ENCODE data around the gene VKORC1L1.
"Not testable (repeated sequence)": the region's sequence is repeated elsewhere in the genome, so short reads cannot be mapped to it uniquely, and the experiment has no call there.

VKORC1L1 gene

DNA sequence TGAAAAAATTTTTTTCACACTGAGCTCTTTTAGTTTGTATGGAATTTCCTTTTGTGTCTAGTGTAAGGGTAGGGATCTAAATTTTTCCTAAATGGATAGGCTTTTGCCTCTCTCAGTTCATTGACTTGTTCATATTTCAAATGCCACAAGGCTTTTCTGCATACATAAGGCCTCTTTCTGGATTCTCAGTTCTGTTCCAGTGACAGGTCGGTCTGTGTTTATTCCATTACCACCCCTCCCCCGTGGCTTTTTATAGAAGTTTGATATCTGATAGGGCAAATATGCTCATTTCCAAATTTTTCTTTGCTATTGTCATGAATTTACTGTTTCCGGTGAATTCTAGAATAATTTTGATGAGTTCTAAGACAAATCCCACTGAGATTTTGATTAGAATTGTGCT is 12.7 kb downstream of the VKORC1L1 start:
- not testable (repeated sequence) for DNase-seq (ENCODE audit: low read depth)

DNA sequence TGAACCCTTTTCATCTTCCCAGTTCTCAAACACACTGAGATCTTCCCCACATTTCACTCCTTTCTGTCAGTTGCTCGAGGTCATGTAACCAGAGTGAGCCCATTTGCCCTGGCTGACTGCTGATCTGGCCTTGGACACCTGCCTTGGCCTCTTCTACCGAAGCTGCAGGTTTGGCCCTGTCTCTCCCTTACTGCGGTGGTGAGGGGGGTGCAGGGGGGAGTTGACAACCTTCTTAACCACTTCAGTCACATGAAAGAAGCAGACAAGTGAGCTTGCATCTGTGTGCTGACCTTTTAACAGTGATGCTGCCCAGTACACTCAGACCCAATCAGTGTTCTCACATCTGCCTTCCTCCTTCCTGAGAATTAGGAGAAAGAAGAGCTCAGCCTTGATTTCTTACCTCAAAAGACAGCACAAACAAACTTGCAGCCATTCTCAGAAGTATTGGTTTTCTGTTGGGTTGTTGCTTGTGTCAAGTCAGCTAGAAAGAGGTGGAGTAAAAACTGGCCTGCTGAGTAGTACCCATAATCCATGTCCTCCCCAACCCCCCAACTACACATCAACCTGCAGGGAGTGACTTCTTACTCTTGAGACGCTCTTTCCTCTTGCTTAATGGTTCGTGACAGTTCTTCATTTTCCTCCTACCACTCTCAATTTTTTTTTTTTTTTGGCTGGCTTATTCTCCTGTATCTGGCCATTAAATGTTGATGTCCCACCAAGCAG is 15.7 kb downstream of the VKORC1L1 start:
- DNase-seq (ENCODE audit: low read depth): not testable (repeated sequence)

DNA sequence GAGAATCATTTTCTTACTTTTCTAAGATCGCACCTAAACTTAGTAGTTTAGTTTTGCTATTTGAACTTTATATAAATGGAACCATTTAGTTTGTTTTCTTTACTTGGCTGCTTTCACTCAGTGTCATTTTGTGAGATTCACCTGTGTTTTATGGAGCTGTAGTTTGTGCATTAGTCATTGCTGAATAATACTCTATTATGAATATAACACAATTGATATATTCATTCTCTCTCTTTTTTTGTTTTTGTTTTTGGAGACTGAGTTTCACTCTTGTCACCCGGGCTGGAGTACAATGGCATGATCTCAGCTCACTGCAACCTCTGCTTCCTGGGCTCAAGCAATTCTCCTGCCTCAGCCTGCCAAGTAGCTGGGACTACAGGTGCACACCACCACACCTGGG is 16.8 kb downstream of the VKORC1L1 start:
- DNase-seq (ENCODE audit: low read depth): not testable (repeated sequence)

DNA sequence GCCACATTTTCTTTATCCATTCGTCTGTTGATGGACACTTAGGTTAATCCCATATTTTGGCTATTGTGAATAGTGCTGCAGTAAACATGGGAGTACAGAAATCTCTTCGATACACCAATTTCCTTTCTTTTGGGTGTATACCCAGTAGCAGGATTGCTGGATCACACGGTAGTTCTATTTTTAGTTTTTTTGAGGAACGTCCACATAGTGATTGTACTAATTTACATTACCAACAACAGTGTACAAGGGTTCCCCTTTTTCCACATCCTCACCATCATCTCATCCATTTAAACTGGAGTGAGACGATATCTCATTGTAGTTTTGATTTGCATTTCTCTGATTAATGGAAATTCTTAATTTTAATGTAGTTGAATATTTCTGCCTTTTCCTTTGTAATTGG is 19.3 kb downstream of the VKORC1L1 start:
- no peak for DNase-seq (ENCODE audit: low read depth)

DNA sequence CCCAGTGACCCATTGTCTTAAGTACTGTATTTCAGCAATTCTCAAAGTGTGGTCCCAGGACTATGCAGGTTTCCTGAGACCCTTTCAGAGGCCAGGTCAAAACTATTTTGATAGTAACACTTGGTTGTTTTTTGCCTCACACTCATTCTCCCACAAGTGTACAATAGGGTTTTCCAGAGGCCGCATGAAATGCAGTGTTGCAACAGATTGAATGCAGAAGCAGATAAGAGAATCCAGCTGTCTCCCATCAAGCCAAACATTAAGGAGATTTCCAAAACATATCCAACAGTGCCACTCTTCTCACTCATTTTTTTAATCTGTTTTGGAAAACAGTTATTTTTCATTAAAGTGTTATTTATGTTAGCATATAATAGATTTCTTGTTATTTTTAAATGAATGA is 20.0 kb downstream of the VKORC1L1 start:
- no peak for DNase-seq (ENCODE audit: low read depth)

DNA sequence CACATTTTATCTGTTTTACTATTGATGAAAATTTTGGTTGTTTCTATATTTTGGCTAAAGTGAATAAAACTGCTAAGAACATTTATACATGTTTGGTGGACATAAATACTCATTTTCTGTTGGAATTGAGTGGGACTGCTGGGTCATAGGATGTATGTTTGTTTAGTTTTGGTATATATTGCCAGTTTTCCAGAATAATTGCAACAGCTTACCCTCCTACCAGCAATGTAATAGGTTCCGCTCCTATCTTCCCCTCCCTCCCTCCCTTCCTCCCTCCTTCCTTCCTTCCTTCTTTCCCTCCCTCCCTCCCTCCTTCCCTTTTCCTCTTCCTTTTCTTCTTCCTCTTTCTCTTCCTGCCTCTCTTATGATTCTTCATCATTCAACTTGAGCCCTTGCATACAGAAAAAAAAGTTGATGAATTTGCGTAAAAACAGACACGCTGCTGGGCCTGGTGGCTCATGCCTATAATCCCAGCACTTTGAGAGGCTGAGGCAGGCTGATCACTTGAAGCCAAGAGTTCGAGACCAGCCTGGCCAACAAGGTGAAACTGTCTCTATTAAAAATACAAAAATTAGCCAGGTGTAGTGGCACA is 23.5 kb downstream of the VKORC1L1 start:
- no peak for DNase-seq (ENCODE audit: low read depth)

DNA sequence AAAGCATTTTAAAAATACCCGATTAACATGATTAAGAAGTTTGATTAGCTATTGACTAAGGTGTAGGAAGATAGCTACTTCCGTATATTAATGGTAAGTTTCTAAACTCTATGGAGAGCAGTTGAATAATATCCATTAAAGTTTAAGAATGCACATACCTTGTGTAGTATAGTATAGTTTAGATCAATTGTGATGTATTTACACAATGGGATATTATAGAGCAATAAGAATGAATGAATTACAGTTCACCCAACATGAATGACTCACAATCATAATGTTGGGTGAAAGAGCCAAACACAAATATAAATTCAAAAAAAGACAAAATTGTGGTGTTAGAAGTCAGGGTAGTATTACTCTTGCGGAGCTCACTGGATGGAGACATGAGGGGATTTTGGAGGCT is 24.4 kb downstream of the VKORC1L1 start:
- not testable (repeated sequence) for DNase-seq (ENCODE audit: low read depth)

DNA sequence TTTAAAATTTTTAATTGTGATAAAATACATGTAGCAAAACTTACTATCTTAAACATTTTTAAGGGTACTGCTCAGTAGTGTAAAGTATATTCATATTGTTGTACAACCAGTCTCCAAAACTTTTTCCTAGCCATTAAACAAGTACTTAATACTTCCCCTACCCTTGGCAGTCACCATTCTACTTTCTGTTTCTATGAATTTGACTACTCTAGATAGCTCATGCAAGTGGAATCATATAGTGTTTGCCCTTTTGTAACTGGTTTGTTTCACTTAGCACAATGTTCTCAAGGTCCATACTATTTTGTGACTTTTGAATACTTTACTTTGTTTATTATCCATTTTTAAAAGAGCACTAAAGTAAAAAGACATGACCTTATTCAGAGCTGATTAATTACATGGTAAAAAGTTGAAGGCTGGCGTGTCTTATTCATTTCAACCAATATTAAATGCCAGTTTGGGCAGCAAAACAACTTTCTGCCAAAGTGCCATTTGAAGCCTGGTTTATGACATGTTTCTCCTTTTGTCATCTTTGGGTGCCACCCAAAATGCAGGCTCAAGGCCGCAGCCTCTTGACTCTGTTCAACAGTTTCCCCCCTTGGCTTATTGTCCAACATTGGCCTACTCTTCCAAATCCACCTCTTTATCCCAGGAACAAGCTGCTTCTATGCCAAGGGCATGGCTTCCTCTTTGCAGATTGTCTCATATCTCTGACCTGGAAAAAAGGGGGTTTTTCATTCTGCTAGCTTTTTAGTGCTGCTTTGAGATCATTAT is 26.0 kb downstream of the VKORC1L1 start:
- DNase-seq (ENCODE audit: low read depth): not testable (repeated sequence)

DNA sequence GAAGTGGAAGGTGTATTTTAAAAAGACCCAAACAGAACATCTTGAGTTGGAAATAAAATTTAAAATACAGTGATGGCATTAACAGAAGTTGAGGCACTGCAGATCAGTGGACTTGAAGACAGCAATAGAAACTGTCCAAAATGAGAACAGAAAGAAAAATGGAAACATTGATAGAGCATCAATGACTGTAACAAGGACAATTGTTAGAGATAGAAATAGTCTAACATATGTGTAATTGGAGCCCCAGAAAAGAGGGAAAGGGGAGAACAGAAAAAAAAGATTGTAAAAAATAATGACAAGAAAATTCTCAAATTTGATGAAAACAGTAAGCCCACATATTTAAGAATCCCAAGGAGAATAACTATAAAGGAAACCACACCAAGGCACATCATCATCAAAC is 29.4 kb downstream of the VKORC1L1 start:
- no peak for DNase-seq (ENCODE audit: low read depth)

DNA sequence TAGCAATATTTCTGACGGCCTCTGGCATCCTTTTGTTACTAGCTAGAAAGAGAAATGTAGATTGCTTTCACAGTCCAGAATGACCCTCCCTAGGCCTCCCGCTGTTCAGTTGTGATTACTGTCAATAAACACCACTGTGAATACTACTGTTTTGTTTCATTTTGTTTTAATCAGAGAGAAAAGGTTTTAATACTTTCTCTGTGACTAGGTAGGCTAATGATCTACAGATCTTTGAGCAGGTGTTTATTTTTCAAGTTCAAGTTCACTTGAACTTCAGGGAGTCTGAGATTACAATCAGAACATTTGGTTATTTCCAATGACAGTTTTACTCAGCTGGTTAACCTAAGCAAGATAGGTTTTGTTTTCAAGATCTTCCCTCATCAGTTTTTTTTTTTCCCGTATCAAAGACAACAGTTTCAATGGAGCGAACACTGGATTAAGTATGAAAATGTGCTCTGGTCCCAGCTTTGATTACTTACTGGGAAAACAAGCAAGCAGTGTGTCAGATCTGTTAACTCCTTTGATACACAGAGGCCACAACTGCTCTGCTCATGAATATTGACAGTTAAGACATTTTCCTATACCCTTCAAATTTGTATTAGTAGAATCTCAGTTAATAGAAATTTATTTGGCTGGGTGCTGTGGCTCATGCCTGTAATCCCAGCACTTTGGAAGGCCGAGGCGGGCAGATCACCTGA is 34.8 kb downstream of the VKORC1L1 start:
- DNase-seq (ENCODE audit: low read depth): no peak

DNA sequence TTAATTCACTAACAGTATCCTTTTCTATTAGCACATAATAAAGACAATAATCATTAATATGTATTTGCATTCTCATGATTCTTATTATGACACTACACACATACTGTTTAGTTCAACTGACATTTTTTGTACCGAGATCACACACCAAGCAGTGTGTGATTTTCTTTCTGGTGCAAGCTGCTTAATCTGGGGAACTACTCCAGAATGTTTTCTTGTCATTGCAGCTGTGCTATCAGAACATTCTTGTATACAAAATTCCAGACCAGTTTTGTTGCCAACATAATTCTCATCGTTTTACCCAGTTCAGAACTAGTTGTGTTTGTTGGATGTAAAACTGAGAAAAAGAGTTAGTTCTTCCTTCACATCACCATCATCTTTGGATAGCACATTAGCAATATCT is 37.4 kb downstream of the VKORC1L1 start:
- DNase-seq (ENCODE audit: low read depth): no peak

DNA sequence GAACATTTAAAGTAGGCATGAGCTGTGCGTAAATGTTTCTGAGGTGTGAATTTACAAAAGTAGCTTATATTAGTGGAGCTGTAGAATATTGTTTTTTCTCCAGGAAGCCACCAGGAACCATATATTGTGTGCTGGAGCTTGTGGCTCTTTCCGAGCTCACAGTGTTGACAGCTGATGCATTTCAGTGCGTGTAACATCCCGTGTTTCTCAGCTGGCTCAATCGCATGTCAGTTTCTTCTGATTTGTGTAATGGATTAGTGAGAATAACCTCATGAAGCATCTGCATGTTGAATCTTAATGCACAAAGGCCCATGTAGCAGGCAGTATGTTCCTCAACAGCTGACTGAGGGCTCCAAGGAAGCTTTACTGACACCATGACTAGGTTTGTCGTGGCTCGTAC is 39.4 kb downstream of the VKORC1L1 start:
- no peak for DNase-seq (ENCODE audit: low read depth)

DNA sequence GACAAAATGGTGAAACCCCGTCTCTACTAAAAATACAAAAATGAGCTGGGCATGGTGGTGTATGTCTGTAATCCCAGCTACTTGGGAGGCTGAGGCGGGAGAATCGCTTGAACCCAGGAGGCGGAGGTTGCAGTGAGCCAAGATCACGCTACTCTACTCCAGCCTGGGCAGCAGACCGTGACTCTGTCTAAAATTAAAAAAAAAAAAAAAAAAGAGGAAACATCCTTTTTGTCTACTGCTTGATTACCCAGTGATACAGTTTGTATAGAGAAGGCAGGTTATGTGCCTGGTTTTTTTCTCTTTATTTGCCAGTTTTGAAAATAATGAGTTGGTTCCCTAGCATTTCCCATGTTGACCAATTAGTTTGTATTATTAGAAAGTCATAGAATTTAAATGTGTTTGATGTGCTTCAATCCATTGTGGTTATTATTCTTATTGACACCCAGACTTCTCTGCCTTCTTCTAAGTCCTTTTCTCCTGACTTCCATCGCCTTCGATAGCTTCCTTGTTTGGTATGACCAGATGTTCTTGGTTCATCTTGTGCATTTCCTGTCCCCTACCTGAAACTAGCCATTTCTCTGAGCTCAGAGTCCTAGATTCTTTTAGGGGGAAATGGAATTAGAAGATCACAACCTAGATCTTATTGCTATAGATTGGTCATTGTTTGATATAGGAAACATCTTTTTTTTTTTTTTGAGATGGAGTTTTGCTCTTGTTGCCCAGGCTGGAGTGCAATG is 43.2 kb downstream of the VKORC1L1 start:
- DNase-seq (ENCODE audit: low read depth): no peak

DNA sequence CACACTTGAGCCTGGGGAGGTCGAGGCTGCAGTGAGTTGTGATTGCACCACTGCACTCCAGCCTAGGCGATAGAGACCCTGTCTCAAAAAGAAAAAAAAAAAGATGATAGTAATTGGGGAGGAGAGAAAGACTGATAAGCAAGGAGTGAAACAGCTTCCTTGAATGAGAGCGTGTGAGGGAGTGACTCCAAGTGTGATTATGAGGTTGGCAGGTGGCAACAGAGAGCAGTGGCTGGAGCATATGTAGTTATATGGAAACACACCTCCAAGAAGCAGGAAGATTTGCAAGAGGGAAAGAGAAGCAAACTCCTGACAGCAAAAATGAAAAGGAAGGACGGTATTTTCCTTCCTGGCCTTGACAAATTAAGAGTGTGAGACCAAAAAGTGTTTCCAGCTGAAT is 50.4 kb downstream of the VKORC1L1 start:
- DNase-seq (ENCODE audit: low read depth): no peak

DNA sequence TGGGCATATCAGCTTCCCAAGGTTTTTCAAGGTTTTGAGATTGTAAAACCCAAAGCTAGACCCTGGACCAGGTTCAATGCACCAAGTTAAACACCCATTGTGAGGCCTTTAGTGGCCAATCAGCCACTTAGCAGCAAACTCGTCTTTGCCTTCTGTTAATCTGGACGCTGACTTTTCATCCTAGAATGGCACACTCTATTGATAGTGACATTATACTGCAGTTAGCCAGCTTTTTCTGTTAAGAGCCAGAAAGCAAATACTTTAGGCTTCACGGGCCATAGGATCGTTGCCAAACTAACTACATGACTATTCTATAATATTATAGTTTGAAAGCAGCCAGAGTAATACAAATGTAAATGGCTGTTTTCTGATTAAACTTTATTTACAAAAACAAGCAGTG is 51.3 kb downstream of the VKORC1L1 start:
- DNase-seq (ENCODE audit: low read depth): no peak

DNA sequence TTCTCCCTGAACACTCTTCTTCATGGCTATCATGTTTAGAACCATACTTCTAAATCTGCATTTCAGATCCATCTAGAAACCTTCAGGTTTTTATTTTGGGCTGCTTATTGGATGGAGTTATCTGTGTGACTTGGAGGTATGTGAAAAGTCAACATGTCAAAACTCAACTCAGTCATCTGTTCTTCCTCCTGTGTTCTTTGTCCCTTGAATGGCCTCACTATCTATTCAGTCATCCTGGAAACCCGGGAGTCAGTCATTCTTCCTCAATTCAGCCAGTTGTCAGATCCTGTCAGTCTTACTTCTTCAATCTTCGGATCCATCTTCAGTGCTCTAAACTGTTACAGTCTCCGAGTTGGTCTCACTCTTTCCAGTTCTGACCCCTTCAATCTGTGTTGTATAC is 52.2 kb downstream of the VKORC1L1 start:
- no peak for DNase-seq (ENCODE audit: low read depth)

DNA sequence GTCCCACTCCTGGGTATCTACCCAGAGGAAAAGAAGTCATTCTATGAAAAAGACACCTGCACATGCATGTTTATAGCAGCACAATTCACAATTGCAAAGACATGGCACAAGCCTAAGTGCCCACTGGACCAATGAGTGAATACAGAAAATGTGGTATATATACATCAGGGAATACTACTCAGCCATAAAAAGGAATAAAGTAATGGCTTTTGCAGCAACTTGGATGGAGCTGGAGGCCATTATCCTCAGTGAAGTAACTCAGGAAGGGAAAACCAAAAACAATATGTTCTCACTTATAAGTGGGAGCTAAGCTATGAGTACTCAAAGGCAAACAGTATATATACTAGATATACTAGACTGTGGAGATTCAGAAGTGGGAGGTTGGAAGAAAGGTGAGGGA is 53.7 kb downstream of the VKORC1L1 start:
- no peak for DNase-seq (ENCODE audit: low read depth)

DNA sequence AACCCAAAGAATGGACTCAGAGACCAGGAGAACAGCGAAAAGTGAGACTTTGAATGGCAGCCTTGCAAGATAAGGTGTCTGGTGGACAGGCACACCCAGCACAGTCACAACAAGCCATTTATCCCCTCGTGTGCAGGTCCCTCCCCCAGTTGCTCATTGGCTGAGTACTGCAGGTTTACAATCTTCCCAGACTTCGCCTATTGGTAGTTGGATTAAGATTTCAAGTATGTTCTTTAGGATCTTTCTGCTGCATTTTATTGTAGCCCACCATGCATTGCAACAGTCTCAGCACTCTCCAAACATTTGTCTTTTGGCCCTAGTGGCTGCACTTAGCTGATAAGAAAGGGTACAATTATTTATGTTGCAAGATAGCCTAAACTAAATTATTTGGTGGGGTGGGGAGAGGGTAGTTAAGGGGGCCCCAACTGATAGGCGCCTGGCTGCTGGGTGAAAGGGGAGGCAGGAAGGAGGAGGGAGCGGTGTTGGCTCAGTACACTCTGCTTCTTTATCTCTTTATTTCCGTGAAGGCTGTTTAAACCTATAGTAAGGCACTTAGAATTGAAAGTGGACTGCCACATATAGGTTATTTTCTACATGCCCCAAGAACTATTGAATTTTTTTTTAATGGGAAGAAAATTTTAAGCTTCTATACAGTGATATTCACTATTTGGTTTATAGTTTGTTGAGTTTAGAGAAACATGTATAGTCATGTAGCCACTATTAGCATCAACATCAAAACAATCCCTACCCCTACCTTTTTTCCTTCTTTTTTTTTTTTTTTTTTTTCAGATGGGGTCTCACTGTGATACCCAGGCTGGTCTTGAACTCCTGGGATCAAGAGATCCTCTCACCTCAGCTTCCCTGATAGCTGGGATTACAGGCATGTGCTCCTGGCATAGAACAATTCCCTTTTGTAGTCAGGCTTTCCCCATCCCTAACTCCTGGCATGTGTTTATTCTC is 54.9 kb downstream of the VKORC1L1 start:
- no peak for DNase-seq (ENCODE audit: low read depth)

DNA sequence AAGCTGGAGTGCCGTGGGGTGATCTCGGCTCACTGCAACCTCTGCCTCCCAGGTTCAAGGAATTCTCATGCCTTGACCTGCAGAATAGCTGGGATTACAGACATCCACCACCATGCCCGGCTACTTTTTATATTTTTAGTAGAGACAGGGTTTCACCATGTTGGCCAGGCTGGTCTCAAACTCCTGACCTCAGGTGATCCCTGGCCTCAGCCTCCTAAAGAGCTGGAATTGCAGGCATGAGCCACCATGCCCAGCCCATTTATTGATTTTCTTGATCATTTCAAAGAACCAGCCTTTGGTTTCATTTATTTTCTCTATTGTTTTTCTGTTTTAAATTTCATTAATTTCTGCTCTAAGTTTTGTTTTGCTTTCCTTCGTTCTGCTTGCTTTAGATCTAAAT is 58.8 kb downstream of the VKORC1L1 start:
- DNase-seq (ENCODE audit: low read depth): no peak

DNA sequence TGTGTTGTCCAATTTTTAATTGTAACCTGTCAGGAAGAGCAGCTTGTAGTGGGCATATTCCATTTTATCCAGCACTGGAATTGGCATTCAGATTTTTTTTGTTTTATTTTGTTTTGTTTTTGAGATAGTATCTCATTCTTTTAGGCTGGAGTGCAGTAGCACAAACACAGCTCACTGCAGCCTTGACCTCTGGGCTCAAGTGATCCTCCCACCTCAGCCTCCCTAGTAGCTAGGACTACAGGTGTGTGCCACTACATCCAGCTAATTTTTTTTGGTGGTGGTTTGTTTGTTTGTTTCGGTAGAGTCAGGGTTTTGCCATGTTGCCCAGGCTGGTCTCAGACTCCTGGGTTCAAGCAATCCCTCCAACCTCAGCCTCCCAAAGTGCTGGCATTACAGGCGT is 64.4 kb downstream of the VKORC1L1 start:
- DNase-seq (ENCODE audit: low read depth): no peak
